H9 (cell line): ENCODE results near the gene ANTKMT. TPM values are rescaled to one million over a fixed set of nuclear protein-coding genes. Genes with fewer than 3 reads are reported as not detected.

ENCODE experiments used
- DNase-seq: peaks from one replicate; pipeline ENCODE4 v3.0.0-alpha.2; 2017
- H2AFZ ChIP-seq: one replicate; pipeline ENCODE4 v1.6.1; 2013; ENCODE audit warnings: mild to moderate bottlenecking, low read length, control low read depth, moderate library complexity
- H2AK5ac ChIP-seq: 2 replicates; pipeline ENCODE4 v1.6.1; 2013; ENCODE audit warnings: low read length, control low read depth, mixed read lengths; ENCODE audit not compliant: insufficient read length
- H2BK120ac ChIP-seq: one replicate; pipeline ENCODE4 v1.6.1; 2013; ENCODE audit warnings: low read depth, mild to moderate bottlenecking, low read length, control low read depth, inconsistent platforms; ENCODE audit not compliant: poor library complexity, severe bottlenecking
- H2BK12ac ChIP-seq: 2 replicates; pipeline ENCODE4 v1.6.1; 2013; ENCODE audit warnings: low read length, control low read depth, mixed read lengths, low read depth; ENCODE audit not compliant: insufficient read length
- H2BK15ac ChIP-seq: 2 replicates; pipeline ENCODE4 v1.6.1; 2013; ENCODE audit warnings: low read depth, low read length, control low read depth
- H2BK20ac ChIP-seq: one replicate; pipeline ENCODE4 v1.6.1; 2013; ENCODE audit warnings: low read depth, mild to moderate bottlenecking, low read length, control low read depth, inconsistent platforms; ENCODE audit not compliant: poor library complexity, severe bottlenecking
- H2BK5ac ChIP-seq: 2 replicates; pipeline ENCODE4 v1.6.1; 2013; ENCODE audit warnings: low read length, control low read depth, mixed read lengths; ENCODE audit not compliant: insufficient read length
- H3K14ac ChIP-seq: 2 replicates; pipeline ENCODE4 v1.6.1; 2013; ENCODE audit warnings: low read length, control low read depth; ENCODE audit not compliant: insufficient read depth
- H3K18ac ChIP-seq: 2 replicates; pipeline ENCODE4 v1.6.1; 2013; ENCODE audit warnings: low read depth, mild to moderate bottlenecking, mixed read lengths, low read length, control low read depth; ENCODE audit not compliant: insufficient read length
- H3K23ac ChIP-seq: 2 replicates; pipeline ENCODE4 v1.6.1; 2013; ENCODE audit warnings: low read length, control low read depth, mixed read lengths, low read depth; ENCODE audit not compliant: insufficient read length
- H3K23me2 ChIP-seq: 2 replicates; pipeline ENCODE4 v1.6.1; 2013; ENCODE audit warnings: low read depth, mild to moderate bottlenecking, mixed read lengths, low read length, control low read depth; ENCODE audit not compliant: insufficient read length, poor library complexity, severe bottlenecking
- H3K27ac ChIP-seq: 2 replicates; pipeline ENCODE4 v1.5.1; 2013; ENCODE audit warnings: low read length, control low read depth, mixed read lengths, low read depth; ENCODE audit not compliant: insufficient read length
- H3K27me3 ChIP-seq: 2 replicates; pipeline ENCODE4 v1.6.1; 2013; ENCODE audit warnings: low read length, control low read depth, inconsistent platforms; ENCODE audit not compliant: insufficient read depth
- H3K4ac ChIP-seq: 2 replicates; pipeline ENCODE4 v1.6.1; 2013; ENCODE audit warnings: low read depth, mild to moderate bottlenecking, control low read depth, inconsistent platforms, low read length, moderate library complexity
- H3K4me1 ChIP-seq: 2 replicates; pipeline ENCODE4 v1.6.1; 2013; ENCODE audit warnings: low read length, control low read depth, inconsistent platforms; ENCODE audit not compliant: insufficient read depth
- H3K4me2 ChIP-seq: 2 replicates; pipeline ENCODE4 v1.6.1; 2013; ENCODE audit warnings: low read length, control low read depth, mixed read lengths; ENCODE audit not compliant: insufficient read length, insufficient read depth
- H3K56ac ChIP-seq: 2 replicates; pipeline ENCODE4 v1.6.1; 2013; ENCODE audit warnings: low read depth, mild to moderate bottlenecking, mixed read lengths, low read length, control low read depth; ENCODE audit not compliant: insufficient read length
- H3K79me1 ChIP-seq: 2 replicates; pipeline ENCODE4 v1.6.1; 2013; ENCODE audit warnings: low read depth, mild to moderate bottlenecking, moderate library complexity, low read length, control low read depth, inconsistent platforms; ENCODE audit not compliant: insufficient read depth, poor library complexity, severe bottlenecking
- H3K79me2 ChIP-seq: 2 replicates; pipeline ENCODE4 v1.6.1; 2013; ENCODE audit warnings: low read length, control low read depth, inconsistent platforms; ENCODE audit not compliant: insufficient read depth
- H3K9ac ChIP-seq: 2 replicates; pipeline ENCODE4 v1.6.1; 2013; ENCODE audit warnings: low read length, control low read depth, mixed read lengths; ENCODE audit not compliant: insufficient read length; ENCODE audit errors: extremely low read depth
- H3K9me3 ChIP-seq: one replicate; pipeline ENCODE4 v1.6.1; 2013; ENCODE audit warnings: low read depth, low read length, inconsistent platforms; ENCODE audit not compliant: control insufficient read depth
- H3T11ph ChIP-seq: one replicate; pipeline ENCODE4 v1.6.1; 2013; ENCODE audit warnings: mild to moderate bottlenecking, low read length, control low read depth, inconsistent platforms
- H4K20me1 ChIP-seq: one replicate; pipeline ENCODE4 v1.6.1; 2013; ENCODE audit not compliant: control insufficient read depth, insufficient read length, insufficient read depth
- H4K5ac ChIP-seq: 2 replicates; pipeline ENCODE4 v1.6.1; 2013; ENCODE audit warnings: low read depth, mild to moderate bottlenecking, mixed read lengths, low read length, control low read depth; ENCODE audit not compliant: insufficient read length
- H4K8ac ChIP-seq: replicated peaks from 2 replicates; pipeline ENCODE4 v1.6.1; 2013; ENCODE audit warnings: low read length, control low read depth, mixed read lengths, low read depth; ENCODE audit not compliant: insufficient read length
- H4K91ac ChIP-seq: 2 replicates; pipeline ENCODE4 v1.6.1; 2013; ENCODE audit warnings: low read depth, mild to moderate bottlenecking, moderate library complexity, mixed read lengths, low read length, control low read depth; ENCODE audit not compliant: insufficient read length
- H3K27ac Mint-ChIP-seq, 3 experiments: 2 replicates in 2 of 3; 3 replicates in 1 of 3; pipeline ENCODE4 v1.8.0; 2020 to 2021; ENCODE audit warnings: mixed read lengths in 3 of 3, mild to moderate bottlenecking in 1 of 3, moderate library complexity in 1 of 3
- H3K27me3 Mint-ChIP-seq: 2 replicates; pipeline ENCODE4 v1.8.0; 2021; ENCODE audit warnings: low read depth, mild to moderate bottlenecking, moderate library complexity, mixed read lengths
- H3K36me3 Mint-ChIP-seq, 3 experiments: 2 replicates in 2 of 3; 3 replicates in 1 of 3; pipeline ENCODE4 v1.8.0; 2020 to 2021; ENCODE audit warnings: low read depth in 3 of 3, mixed read lengths in 3 of 3; ENCODE audit not compliant: insufficient read depth in 1 of 3
- H3K4me1 Mint-ChIP-seq, 2 experiments: 2 replicates each; pipeline ENCODE4 v1.8.0; 2020; ENCODE audit warnings: mixed read lengths in 2 of 2
- H3K4me3 Mint-ChIP-seq, 2 experiments: 2 replicates in 1 of 2; 3 replicates in 1 of 2; pipeline ENCODE4 v1.8.0; 2020 to 2021; ENCODE audit warnings: mild to moderate bottlenecking in 2 of 2, mixed read lengths in 2 of 2, moderate library complexity in 1 of 2
- H3K9me3 Mint-ChIP-seq, 2 experiments: 2 replicates in 1 of 2; 3 replicates in 1 of 2; pipeline ENCODE4 v1.8.0; 2020; ENCODE audit warnings: mild to moderate bottlenecking in 2 of 2, mixed read lengths in 2 of 2, moderate library complexity in 1 of 2
- WGBS: extraction: QIAGEN DNeasy Blood & Tissue Kit; methylation state at CpG from one replicate; pipeline ENCODE4 v1.1.7; 2013; ENCODE audit warnings: missing lambda C conversion rate, low lambda C conversion rate, mixed read lengths; ENCODE audit not compliant: insufficient read length; ENCODE audit errors: extremely low coverage; 5-methylcytosine and 5-hydroxymethylcytosine counted together
- total RNA-seq: library from RNA; stranded (reverse); gene quantifications from 2 replicates; pipeline ENCODE4 v1.2.1, GENCODE V29; 2021
- TF ChIP-seq, protein P1 (sequence below): fragments of 200-600 bp; sonication (generic); conservative IDR thresholded peaks from 3 replicates; pipeline ENCODE4 v1.8.0; 2021; ENCODE audit warnings: antibody characterized with exemption, mild to moderate bottlenecking

Gene ANTKMT
- total RNA-seq, 1 experiment from 2014 or later: 31.5 TPM

DNA sequence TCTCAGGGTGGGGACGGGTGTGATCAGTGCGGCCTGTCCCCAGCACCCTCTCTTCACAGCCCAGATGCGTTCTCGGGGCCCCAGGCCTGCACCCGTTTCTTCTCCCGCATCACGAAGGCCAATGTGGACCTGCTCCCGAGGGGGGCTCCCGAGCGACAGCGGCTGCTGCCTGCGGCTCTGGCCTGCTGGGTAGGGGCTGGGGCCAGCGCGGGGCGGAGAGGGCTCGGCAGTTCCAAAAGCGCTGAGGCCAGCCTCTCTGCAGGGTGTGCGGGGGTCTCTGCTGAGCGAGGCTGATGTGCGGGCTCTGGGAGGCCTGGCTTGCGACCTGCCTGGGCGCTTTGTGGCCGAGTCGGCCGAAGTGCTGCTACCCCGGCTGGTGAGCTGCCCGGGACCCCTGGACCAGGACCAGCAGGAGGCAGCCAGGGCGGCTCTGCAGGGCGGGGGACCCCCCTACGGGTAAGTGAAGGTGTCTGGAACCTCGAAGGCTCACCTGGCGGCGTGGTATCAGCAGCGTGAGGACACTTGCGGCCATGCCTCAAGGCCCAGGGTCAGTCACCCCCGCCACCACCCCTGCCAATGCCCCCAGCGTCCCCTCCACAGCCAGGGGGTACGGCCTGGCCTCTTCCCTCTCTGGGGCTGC, 44.0 kb downstream of the ANTKMT start:
- Histone ChIP-seq H3K9ac (no peak overlapping the region), H2BK15ac (no peak overlapping the region), H3K23me2 (no peaks in the 10 kb centered on the region), H2BK5ac (no peak overlapping the region), H4K5ac (no peak overlapping the region), H4K20me1 (no peaks in the 10 kb centered on the region), H2BK20ac (no peak overlapping the region), H2AK5ac (no peak overlapping the region), H3K27me3 (no peaks in the 10 kb centered on the region), H3K27ac (no peak overlapping the region), H4K8ac (no peak overlapping the region), H3K23ac (no peak overlapping the region), H4K91ac (no peak overlapping the region), H2BK120ac (no peak overlapping the region), H3K4me1 (no peaks in the 10 kb centered on the region), H2BK12ac (no peak overlapping the region), H3K79me2 (no peaks in the 10 kb centered on the region), H3K9me3 (no peaks in the 10 kb centered on the region), H3K18ac (no peak overlapping the region), H3K14ac (no peak overlapping the region), H3K4ac (no peak overlapping the region), H3K56ac (no peak overlapping the region), H3K79me1 (no peaks in the 10 kb centered on the region), H2AFZ (no peak overlapping the region), H3K4me2 (no peak overlapping the region), H3T11ph (no peak overlapping the region)
- DNase-seq: no peak
- Mint-ChIP-seq H3K4me3 (no peak overlapping the region), H3K36me3 (no peaks in the 10 kb centered on the region), H3K9me3 (no peaks in the 10 kb centered on the region), H3K27me3 (peaks cover 3% of the 10 kb centered on the region), H3K4me1 (peaks cover 0 to 5% of the 10 kb centered on the region in 2 experiments; a peak in 2 of 4 replicates), H3K27ac (no peak overlapping the region; a peak in 1 of 7 replicates)
- TF ChIP-seq, protein P1, sequence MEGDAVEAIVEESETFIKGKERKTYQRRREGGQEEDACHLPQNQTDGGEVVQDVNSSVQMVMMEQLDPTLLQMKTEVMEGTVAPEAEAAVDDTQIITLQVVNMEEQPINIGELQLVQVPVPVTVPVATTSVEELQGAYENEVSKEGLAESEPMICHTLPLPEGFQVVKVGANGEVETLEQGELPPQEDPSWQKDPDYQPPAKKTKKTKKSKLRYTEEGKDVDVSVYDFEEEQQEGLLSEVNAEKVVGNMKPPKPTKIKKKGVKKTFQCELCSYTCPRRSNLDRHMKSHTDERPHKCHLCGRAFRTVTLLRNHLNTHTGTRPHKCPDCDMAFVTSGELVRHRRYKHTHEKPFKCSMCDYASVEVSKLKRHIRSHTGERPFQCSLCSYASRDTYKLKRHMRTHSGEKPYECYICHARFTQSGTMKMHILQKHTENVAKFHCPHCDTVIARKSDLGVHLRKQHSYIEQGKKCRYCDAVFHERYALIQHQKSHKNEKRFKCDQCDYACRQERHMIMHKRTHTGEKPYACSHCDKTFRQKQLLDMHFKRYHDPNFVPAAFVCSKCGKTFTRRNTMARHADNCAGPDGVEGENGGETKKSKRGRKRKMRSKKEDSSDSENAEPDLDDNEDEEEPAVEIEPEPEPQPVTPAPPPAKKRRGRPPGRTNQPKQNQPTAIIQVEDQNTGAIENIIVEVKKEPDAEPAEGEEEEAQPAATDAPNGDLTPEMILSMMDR: no peak
- no CpG with 5 or more reads among the region's 38 CpGs for WGBS
